HL-60 (cell line): ENCODE results near the gene ATP13A5.

Experiments used
- DNase-seq, 2 experiments: peaks; one replicate each; pipeline ENCODE4 v3.0.0-alpha.2; 2010 to 2020; ENCODE audit warnings: low read depth in 1 of 2, low spot score in 1 of 2
- H3K27ac ChIP-seq: fragments of 250-450 bp; sonication (Bioruptor Pico); replicated peaks from 2 replicates; pipeline ENCODE4 v1.5.1; 2020; ENCODE audit warnings: mild to moderate bottlenecking, moderate library complexity
- H3K27me3 ChIP-seq: fragments of 250-450 bp; sonication (Bioruptor Pico); 2 replicates; pipeline ENCODE4 v1.5.1; 2021; ENCODE audit warnings: mild to moderate bottlenecking, moderate library complexity; ENCODE audit not compliant: insufficient read depth, poor library complexity, severe bottlenecking
- H3K4me3 ChIP-seq: replicated peaks from 2 replicates; pipeline ENCODE4 v1.5.1; 2011; ENCODE audit warnings: mild to moderate bottlenecking, control low read depth, low read length; ENCODE audit not compliant: insufficient read depth
- CTCF ChIP-seq: IDR thresholded peaks from one replicate; pipeline ENCODE4 v1.5.1; 2011; ENCODE audit warnings: low read length, control low read depth, inconsistent platforms; ENCODE audit not compliant: insufficient read depth
- GABPA ChIP-seq: IDR thresholded peaks from 2 replicates; pipeline ENCODE4 v1.6.1; 2012; ENCODE audit warnings: low read depth
- POLR2AphosphoS5 ChIP-seq: IDR thresholded peaks from 2 replicates; pipeline ENCODE4 v1.6.1; 2012; ENCODE audit warnings: low read depth
- REST ChIP-seq: IDR thresholded peaks from 2 replicates; pipeline ENCODE4 v1.6.1; 2012; ENCODE audit warnings: low read depth; ENCODE audit not compliant: insufficient replicate concordance
- SPI1 ChIP-seq: IDR thresholded peaks from 2 replicates; pipeline ENCODE4 v1.6.1; 2012; ENCODE audit warnings: low read depth, mild to moderate bottlenecking, borderline replicate concordance

ATP13A5 gene

GRCh38 chr3:193375614-193376013 lies 2.9 kb downstream of the ATP13A5 start:
- H3K27me3 ChIP-seq, result peaks cover 4% of the 10 kb centered on the region
- H3K4me3 ChIP-seq, result no peak overlapping the region
- no peak overlapping the region for H3K27ac ChIP-seq
- TF ChIP-seq POLR2AphosphoS5, result no peak
- no peak for TF ChIP-seq CTCF
- TF ChIP-seq GABPA, result no peak
- TF ChIP-seq REST, result no peak
- TF ChIP-seq SPI1, result no peak
- DNase-seq, result no peak

- DNase-seq, result no peak
- H3K27me3 ChIP-seq, result peaks cover 4% of the 10 kb centered on the region
- no peak overlapping the region for H3K4me3 ChIP-seq
- no peak overlapping the region for H3K27ac ChIP-seq
- TF ChIP-seq CTCF (no peak), POLR2AphosphoS5 (no peak), SPI1 (no peak), GABPA (no peak), REST (no peak)
Observed at GRCh38 chr3:193372783-193373182, 5.8 kb downstream of the ATP13A5 start.

GRCh38 chr3:193367868-193368267 lies 10.7 kb downstream of the ATP13A5 start:
- TF ChIP-seq GABPA (no peak), REST (no peak)
- Histone ChIP-seq H3K4me3 (no peak overlapping the region), H3K27ac (no peak overlapping the region), H3K27me3 (no peaks in the 10 kb centered on the region)
- DNase-seq, result no peak

GRCh38 chr3:193357291-193357690 lies 21.3 kb downstream of the ATP13A5 start:
- no peak overlapping the region for H3K4me3 ChIP-seq
- H3K27me3 ChIP-seq, result no peaks in the 10 kb centered on the region
- no peak overlapping the region for H3K27ac ChIP-seq
- no peak for DNase-seq
- no peak for TF ChIP-seq CTCF
- TF ChIP-seq REST, result no peak
- TF ChIP-seq SPI1, result no peak
- no peak for TF ChIP-seq POLR2AphosphoS5
- TF ChIP-seq GABPA, result no peak
